BJ (cell line): ENCODE data around the gene C19orf25. TPM values are rescaled to one million over a fixed set of nuclear protein-coding genes. Genes with fewer than 3 reads are reported as not detected.
A peak's percentile ranks its signal among the peaks of the same experiment; 100 is the strongest.

Experiments used
- CTCF ChIA-PET: fragments of 350-600 bp; formaldehyde crosslinking; extraction: SDS; loops from one replicate; lab custom pipeline; 2021; ENCODE audit warnings: antibody characterized with exemption, inconsistent platforms; lab: Yijun Ruan, JAX
- POLR2A ChIA-PET: fragments of 300-600 bp; sonication (Branson Sonifier 250); formaldehyde crosslinking; extraction: SDS; loops from one replicate; lab custom pipeline; 2021; ENCODE audit warnings: antibody characterized with exemption; lab: Charles Lee
- DNase-seq: peaks from one replicate; pipeline ENCODE4 v3.0.0-alpha.2; 2011; ENCODE audit warnings: low read depth
- H3K27me3 ChIP-seq: 2 replicates; pipeline ENCODE4 v1.6.0; 2011; ENCODE audit warnings: low read length; ENCODE audit not compliant: control insufficient read depth, insufficient read depth
- H3K36me3 ChIP-seq: 2 replicates; pipeline ENCODE4 v1.5.1; 2011; ENCODE audit warnings: low read length; ENCODE audit not compliant: control insufficient read depth, insufficient read depth
- H3K4me3 ChIP-seq: 2 replicates; pipeline ENCODE4 v1.5.1; 2011; ENCODE audit warnings: low read depth, mild to moderate bottlenecking, control low read depth, low read length
- polyA plus RNA-seq: library from polyadenylated mRNA; depleted of rRNA; stranded (reverse); fragments of >200 nt; gene quantifications from 2 replicates; pipeline ENCODE4 v1.2.3, GENCODE V29; 2011
- TF ChIP-seq, protein P1 (sequence below): IDR thresholded peaks from 2 replicates; pipeline ENCODE4 v1.5.1; 2011; ENCODE audit warnings: low read depth, mild to moderate bottlenecking, control low read depth, inconsistent platforms, low read length, moderate library complexity; ENCODE audit not compliant: insufficient read depth

The C19orf25 gene
- polyA plus RNA-seq, 1 experiment = 32.6 TPM

DNA sequence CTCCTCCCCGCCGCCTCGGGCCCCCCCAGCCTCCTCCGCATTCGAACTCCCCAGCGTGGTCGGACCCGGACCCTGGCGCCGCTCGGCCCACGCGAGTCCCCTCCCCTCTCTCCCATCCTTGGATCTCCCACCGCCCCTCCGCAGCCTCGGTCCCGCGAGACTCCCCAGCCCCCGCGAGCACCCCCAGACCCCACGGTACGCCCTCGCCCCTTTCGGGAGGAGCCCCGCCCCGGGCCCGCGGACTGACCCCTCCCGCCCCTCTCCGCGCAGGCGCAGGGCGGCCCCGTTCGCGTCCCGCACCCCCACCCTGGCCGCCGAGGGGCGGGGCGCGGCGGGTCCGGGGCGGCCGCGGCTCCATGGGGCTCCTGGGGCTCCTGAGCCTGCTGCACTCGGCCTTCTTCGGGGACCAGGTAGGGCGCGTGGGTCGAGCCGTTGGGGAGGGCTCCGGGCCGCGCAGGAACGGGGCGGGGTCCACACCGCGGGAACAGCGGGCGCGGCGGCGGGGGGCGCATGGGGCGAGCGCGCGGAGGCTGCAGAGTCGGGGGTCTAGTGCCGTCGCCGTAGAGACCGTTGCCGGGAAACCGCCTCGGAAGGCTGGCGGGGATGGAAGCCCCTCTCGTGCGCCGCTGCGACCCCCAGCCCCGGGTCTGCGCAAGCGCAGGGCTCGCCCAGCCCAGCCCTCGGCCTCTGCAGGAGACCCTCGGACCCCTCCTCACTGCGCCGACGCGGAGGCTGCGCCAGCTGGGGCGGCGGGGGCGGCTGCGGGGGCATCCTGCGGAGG lies 32.9 kb downstream of the C19orf25 start:
- Histone ChIP-seq H3K4me3 (peak overlapping the region; percentile 46), H3K27me3 (peaks cover 21% of the 10 kb centered on the region)

DNA sequence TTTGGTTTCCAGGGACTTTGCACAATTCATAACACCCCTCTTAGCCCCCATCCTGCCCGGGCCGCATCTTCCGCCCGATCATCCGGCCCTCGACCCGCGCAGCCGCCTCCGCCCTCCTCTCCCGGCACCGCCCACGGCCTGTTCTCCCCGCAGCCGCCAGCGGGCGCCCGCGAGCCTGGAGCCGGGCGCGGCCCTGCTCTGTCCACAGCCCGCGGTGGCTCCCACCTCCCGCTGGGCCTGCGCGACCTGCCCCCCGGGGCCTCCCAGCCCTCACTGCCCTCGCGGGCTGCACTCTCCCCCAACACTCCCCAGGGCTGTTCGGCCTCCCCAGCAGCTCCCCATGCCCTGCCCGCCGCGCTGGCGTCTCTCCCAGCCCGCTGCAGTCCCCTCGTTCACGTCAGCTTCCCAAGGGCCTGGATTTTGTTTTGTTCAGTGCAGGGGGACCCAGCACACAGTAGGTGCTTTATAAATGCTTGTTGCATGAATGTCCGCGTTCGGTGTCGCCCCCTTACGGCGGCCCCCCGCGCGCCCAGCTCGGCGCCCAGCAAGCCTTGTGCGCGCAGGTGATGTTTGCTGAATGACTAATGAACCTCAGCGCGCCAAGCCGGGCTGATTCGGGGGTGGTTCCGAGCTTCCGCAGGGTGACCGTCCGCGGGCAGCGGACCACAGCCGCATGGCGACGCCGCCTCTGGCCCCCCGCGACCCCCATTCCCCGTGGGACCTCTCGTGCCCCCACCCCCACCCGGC lies 33.7 kb downstream of the C19orf25 start:
- H3K4me3 ChIP-seq = peak overlapping the region; percentile 46
- POLR2A ChIA-PET = interaction anchor here (0.6 kb wide), 1 partner anchor 422 kb away, joined by 4 read pairs; no protein-coding TSS in a partner anchor

More for the DNA sequence above, 32.9 kb downstream of the C19orf25 start:
- no peak for DNase-seq
- POLR2A ChIA-PET = interaction anchor here (0.6 kb wide), 1 partner anchor 130 kb away, joined by 5 read pairs; no protein-coding TSS in a partner anchor
- CTCF ChIA-PET = interaction anchor here (0.8 to 3.7 kb wide), 15 partner anchors 8 to 166 kb away, joined by 3 to 21 read pairs (median 6); partner anchors contain the start of gene REEP6
- H3K36me3 ChIP-seq = peaks cover 10% of the 10 kb centered on the region
- TF ChIP-seq, protein P1, sequence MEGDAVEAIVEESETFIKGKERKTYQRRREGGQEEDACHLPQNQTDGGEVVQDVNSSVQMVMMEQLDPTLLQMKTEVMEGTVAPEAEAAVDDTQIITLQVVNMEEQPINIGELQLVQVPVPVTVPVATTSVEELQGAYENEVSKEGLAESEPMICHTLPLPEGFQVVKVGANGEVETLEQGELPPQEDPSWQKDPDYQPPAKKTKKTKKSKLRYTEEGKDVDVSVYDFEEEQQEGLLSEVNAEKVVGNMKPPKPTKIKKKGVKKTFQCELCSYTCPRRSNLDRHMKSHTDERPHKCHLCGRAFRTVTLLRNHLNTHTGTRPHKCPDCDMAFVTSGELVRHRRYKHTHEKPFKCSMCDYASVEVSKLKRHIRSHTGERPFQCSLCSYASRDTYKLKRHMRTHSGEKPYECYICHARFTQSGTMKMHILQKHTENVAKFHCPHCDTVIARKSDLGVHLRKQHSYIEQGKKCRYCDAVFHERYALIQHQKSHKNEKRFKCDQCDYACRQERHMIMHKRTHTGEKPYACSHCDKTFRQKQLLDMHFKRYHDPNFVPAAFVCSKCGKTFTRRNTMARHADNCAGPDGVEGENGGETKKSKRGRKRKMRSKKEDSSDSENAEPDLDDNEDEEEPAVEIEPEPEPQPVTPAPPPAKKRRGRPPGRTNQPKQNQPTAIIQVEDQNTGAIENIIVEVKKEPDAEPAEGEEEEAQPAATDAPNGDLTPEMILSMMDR = no peak

DNA sequence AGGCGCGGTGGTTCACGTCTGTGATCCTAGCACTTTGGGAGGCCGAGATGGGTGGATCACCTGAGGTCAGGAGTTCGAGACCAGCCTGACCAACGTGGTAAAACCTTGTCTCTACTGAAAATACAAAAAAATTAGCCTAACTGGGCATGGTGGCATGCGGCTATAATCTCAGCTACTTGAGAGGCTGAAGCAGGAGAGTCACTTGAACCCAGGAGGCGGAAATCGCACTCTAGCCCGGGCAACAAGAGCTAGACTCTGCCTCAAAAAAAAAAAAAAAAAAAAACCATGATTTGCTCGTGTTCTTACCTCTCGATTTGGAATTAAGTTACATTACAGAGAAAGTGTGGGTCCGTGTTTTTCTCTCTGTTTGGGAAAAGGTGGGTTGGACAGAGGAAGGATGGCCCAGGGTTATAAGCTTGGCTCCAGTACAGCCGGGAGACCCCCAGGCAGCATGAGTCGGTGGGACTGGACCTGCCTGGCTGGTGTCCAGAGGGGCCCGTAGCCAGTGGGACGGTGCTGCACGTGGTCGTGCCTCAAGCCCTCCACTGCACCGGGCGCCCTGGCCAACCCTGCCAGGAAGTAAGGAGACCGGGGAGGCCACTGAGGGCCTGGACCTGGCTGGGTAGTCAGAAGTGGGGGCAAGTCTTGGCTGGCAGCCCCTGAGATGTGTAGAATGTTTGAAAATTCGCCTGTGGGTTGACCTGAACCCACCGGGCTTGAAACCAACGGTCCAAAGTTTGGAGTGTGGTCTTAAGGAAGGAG lies 37.2 kb downstream of the C19orf25 start:
- CTCF ChIA-PET = interaction anchor here (0.7 kb wide), 1 partner anchor 139 kb away, joined by 3 read pairs; no protein-coding TSS in a partner anchor
- Histone ChIP-seq H3K36me3 (peaks cover 23% of the 10 kb centered on the region), H3K4me3 (no peak overlapping the region), H3K27me3 (peaks cover 4% of the 10 kb centered on the region)
- TF ChIP-seq, protein P1 = no peak
- POLR2A ChIA-PET = no interaction called here
- DNase-seq = no peak

More for the DNA sequence above, 33.7 kb downstream of the C19orf25 start:
- no peak for DNase-seq
- Histone ChIP-seq H3K27me3 (peaks cover 14% of the 10 kb centered on the region), H3K36me3 (peaks cover 16% of the 10 kb centered on the region)
- CTCF ChIA-PET = interaction anchor here (0.8 to 3.7 kb wide), 19 partner anchors 8 to 201 kb away, joined by 3 to 21 read pairs (median 4); partner anchors contain the start of gene REEP6
- TF ChIP-seq, protein P1 = peak; percentile 32

DNA sequence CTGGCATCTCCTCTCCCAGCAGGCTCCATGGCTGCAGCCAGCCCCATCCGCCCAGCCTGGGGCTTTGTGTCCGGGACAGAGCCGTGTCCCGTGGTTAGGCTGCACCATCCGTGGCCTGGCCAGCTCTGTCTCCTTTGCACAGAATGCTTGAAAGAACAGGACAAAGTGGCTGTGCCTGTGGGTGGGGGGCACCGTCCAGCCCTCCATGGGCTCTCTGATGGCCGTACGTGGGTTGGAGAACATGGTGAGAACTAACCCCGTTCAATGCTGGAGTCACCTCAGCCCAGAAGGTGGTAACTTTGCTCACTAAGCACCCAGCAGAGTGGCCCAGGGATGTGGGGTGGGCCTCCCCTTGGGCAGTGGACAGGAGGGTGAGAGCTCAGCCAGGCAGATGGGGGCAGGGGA lies 38.0 kb downstream of the C19orf25 start:
- no peak for DNase-seq
- Histone ChIP-seq H3K36me3 (peaks cover 23% of the 10 kb centered on the region), H3K4me3 (no peak overlapping the region), H3K27me3 (no peaks in the 10 kb centered on the region)
- ChIA-PET POLR2A (no interaction called here), CTCF (interaction anchor here (0.7 kb wide), 1 partner anchor 138 kb away, joined by 3 read pairs; no protein-coding TSS in a partner anchor)
- TF ChIP-seq, protein P1 = no peak
